Upper lobe of right lung (tissue), 1 donor: Measurements from ENCODE around the gene PHF11. TPM values are rescaled to one million over a fixed set of nuclear protein-coding genes. Genes with fewer than 3 reads are reported as not detected.

Experiments
- ATAC-seq: fragments of 200-7000 bp; cut with Tn5 transposase; one replicate; pipeline ENCODE4 v1.9.1; 2020; ENCODE audit warnings: mild to moderate bottlenecking, moderate library complexity
- DNase-seq: peaks from one replicate; pipeline ENCODE4 v3.0.0-alpha.2; 2020
- H3K27ac ChIP-seq: fragments of 200-600 bp; one replicate; pipeline ENCODE4 v1.8.0; 2022
- H3K27me3 ChIP-seq: fragments of 200-600 bp; one replicate; pipeline ENCODE4 v1.8.0; 2022; ENCODE audit warnings: mild to moderate bottlenecking
- H3K36me3 ChIP-seq: fragments of 200-600 bp; one replicate; pipeline ENCODE4 v1.8.0; 2022
- H3K4me1 ChIP-seq: fragments of 200-600 bp; one replicate; pipeline ENCODE4 v1.8.0; 2022
- H3K4me3 ChIP-seq: fragments of 200-600 bp; one replicate; pipeline ENCODE4 v1.8.0; 2022; ENCODE audit warnings: mild to moderate bottlenecking
- H3K9me3 ChIP-seq: fragments of 200-600 bp; one replicate; pipeline ENCODE4 v1.8.0; 2022
- intact Hi-C: fragments of 100-400 bp; cut with DNase I; formaldehyde crosslinking; loops from one replicate; pipeline ENCODE4 v1.11.0; 2022
- total RNA-seq: library from RNA; stranded (reverse); fragmentation: NEBNext Ultra II Directional; extraction: Animal tissue kit (Norgen Biotek cat#: 25700); gene quantifications from one replicate; pipeline ENCODE4 v1.2.1, GENCODE V29; 2021
- TF ChIP-seq, protein P1 (sequence below): fragments of 200-600 bp; IDR thresholded peaks from one replicate; pipeline ENCODE4 v1.8.0; 2022; ENCODE audit warnings: antibody characterized with exemption
- donor health status: DM: no; HTN: yes; CAD: no; lungs with severe emphysema.

The PHF11 gene
- total RNA-seq, 1 donor from 2014 or later, result 57.7 TPM

DNA sequence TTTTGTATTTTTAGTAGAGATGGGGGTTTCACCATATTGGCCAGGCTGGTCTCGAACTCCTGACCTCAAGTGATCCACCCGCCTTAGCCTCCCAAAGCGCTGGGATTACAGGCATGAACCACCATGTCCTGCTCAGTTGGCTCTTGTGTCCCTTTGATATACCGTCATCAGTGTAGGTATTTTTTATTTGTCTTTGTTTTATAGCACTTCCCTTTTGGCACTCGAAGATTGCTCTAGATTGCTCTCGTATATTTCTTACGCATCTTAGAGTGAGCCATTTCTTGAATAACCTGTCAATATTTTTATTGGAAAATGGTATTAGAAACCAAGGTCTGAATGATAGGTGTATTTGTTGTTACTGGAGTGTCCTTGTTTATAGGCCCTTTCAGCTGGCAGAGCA is 42.3 kb upstream of the PHF11 start:
- no peak for DNase-seq
- H3K9me3 ChIP-seq, result no peaks in the 10 kb centered on the region
- no peaks in the 10 kb centered on the region for H3K36me3 ChIP-seq
- no peak for ATAC-seq
- intact Hi-C loops, result no loop called here
- TF ChIP-seq, protein P1, sequence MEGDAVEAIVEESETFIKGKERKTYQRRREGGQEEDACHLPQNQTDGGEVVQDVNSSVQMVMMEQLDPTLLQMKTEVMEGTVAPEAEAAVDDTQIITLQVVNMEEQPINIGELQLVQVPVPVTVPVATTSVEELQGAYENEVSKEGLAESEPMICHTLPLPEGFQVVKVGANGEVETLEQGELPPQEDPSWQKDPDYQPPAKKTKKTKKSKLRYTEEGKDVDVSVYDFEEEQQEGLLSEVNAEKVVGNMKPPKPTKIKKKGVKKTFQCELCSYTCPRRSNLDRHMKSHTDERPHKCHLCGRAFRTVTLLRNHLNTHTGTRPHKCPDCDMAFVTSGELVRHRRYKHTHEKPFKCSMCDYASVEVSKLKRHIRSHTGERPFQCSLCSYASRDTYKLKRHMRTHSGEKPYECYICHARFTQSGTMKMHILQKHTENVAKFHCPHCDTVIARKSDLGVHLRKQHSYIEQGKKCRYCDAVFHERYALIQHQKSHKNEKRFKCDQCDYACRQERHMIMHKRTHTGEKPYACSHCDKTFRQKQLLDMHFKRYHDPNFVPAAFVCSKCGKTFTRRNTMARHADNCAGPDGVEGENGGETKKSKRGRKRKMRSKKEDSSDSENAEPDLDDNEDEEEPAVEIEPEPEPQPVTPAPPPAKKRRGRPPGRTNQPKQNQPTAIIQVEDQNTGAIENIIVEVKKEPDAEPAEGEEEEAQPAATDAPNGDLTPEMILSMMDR, result no peak
- H3K27ac ChIP-seq, result no peak overlapping the region
- no peak overlapping the region for H3K4me3 ChIP-seq
- H3K4me1 ChIP-seq, result peaks cover 8% of the 10 kb centered on the region
- H3K27me3 ChIP-seq, result no peaks in the 10 kb centered on the region

DNA sequence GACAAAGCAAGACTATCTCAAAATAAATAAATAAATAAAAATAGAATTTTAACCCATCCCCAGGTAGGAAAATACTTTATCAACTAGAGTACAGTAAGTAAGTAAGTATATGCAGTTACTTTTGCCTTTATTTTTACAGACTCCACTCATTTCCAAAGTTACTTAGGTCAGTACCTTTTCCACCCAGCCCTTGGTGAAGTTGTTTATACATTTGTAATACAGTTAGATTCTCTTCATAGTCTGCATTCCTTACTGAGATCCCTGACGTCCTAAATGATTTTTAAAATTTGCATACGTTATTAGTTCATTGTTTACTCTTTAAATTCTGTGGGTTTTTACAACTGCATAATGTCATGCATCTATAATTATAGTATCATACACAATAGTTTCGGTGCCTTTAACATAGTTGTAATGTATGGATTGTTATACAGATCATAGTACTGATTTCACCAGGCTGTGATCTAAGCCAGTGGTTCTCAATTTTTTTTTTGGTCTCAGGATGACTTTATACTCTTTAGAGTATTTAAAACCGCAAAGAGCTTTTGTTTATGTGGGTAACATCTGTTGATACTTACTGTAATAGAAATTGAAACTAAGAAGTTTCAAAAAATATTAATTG is 41.3 kb upstream of the PHF11 start:
- Histone ChIP-seq H3K4me1 (peaks cover 5% of the 10 kb centered on the region), H3K27me3 (no peaks in the 10 kb centered on the region), H3K9me3 (no peaks in the 10 kb centered on the region), H3K4me3 (no peak overlapping the region), H3K27ac (no peak overlapping the region), H3K36me3 (no peaks in the 10 kb centered on the region)
- no peak for DNase-seq
- TF ChIP-seq, protein P1, result no peak
- no peak for ATAC-seq
- intact Hi-C loops, result no loop called here

DNA sequence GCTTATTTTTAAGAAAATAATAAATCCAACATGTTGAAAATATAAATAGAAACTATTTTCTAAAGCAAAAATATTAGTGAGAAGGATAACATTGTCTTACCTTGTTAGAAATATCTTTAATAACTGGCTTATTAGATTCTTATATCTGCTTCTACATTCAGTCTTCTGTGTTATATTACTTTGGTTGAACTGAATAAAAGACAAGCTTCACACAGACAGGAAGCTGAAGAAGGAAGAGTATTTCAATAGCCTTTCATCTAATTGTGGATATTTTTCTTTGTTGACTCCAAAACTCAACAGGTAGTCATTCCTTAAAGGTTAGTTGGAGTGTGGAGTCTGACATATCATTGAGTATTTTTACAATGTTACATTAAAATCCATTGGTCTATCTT is 40.8 kb upstream of the PHF11 start:
- Histone ChIP-seq H3K4me3 (no peak overlapping the region), H3K36me3 (no peaks in the 10 kb centered on the region), H3K27me3 (no peaks in the 10 kb centered on the region), H3K4me1 (peaks cover 5% of the 10 kb centered on the region), H3K9me3 (no peaks in the 10 kb centered on the region), H3K27ac (no peak overlapping the region)
- ATAC-seq, result no peak
- DNase-seq, result no peak
- TF ChIP-seq, protein P1, result no peak
- intact Hi-C loops, result no loop called here

DNA sequence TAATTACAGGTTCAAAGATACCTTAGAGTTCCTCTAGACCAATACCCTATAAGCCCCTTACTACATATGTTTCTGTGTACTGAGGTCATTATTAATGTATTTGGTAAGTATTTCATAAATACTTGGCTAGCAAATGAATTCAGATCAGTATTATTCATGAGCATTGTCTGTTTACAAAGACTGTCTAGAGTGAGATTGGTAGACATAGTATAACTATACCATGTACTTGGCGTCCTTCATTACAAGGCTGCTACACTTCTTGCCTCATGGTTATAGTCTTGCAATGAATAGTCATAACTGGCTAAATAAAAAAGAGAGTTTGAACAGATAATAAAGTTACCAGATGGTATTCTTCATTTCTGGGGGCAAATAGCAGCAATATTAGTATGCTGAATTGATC is 39.6 kb upstream of the PHF11 start:
- peaks cover 5% of the 10 kb centered on the region for H3K36me3 ChIP-seq
- H3K27me3 ChIP-seq, result no peaks in the 10 kb centered on the region
- ATAC-seq, result no peak
- TF ChIP-seq, protein P1, result no peak
- H3K4me1 ChIP-seq, result peaks cover 5% of the 10 kb centered on the region
- no peak overlapping the region for H3K4me3 ChIP-seq
- H3K27ac ChIP-seq, result no peak overlapping the region
- DNase-seq, result no peak
- H3K9me3 ChIP-seq, result no peaks in the 10 kb centered on the region
- intact Hi-C loops, result no loop called here

DNA sequence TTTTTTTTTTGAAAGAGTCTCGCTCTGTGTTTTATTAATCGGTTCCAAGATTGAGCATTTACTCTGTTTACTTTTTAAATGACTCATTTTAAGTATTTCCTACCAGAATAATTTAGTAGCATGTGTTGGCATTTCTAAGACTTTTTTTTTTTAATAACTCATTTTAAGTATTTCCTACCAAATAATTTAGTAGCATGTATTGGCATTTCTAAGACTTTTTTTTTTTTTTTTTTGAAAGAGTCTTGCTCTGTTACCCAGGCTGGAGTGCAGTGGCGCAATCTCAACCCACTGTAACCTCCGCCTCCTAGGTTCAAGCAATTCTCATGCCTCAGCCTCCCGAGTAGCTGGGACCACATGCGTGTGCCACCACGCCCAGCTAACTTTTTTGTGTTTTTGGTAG is 38.5 kb upstream of the PHF11 start:
- Histone ChIP-seq H3K36me3 (peaks cover 15% of the 10 kb centered on the region), H3K27ac (no peak overlapping the region), H3K27me3 (no peaks in the 10 kb centered on the region), H3K9me3 (no peaks in the 10 kb centered on the region), H3K4me1 (peaks cover 5% of the 10 kb centered on the region), H3K4me3 (no peak overlapping the region)
- intact Hi-C loops, result no loop called here
- ATAC-seq, result no peak
- TF ChIP-seq, protein P1, result no peak
- no peak for DNase-seq

DNA sequence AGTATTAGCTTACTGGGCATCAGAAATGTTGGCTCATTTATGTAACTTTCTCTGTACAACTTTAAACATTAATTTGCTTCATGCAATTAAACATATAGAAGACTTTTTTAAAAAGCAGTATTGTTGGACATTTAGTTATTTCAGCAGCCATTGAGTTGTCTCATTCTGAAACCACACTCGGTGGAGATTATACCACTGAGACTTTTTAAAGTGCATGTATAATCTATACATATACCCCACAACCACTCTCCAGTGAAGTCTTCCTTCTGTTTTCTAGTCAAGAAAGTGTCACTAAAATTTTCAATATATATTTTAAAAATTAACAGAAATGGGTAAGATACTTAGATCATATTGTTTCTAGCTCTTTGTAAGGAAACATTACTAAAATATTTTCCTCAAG is 36.2 kb upstream of the PHF11 start:
- no peak for ATAC-seq

More for the DNA sequence above, 36.2 kb upstream of the PHF11 start:
- Histone ChIP-seq H3K4me3 (no peak overlapping the region), H3K27ac (no peak overlapping the region), H3K27me3 (no peaks in the 10 kb centered on the region), H3K36me3 (peaks cover 35% of the 10 kb centered on the region), H3K9me3 (no peaks in the 10 kb centered on the region), H3K4me1 (peaks cover 5% of the 10 kb centered on the region)
- DNase-seq, result no peak
- TF ChIP-seq, protein P1, result no peak
- intact Hi-C loops, result no loop called here
